ENCODE data around the gene TENM4.

The TENM4 gene

DNA sequence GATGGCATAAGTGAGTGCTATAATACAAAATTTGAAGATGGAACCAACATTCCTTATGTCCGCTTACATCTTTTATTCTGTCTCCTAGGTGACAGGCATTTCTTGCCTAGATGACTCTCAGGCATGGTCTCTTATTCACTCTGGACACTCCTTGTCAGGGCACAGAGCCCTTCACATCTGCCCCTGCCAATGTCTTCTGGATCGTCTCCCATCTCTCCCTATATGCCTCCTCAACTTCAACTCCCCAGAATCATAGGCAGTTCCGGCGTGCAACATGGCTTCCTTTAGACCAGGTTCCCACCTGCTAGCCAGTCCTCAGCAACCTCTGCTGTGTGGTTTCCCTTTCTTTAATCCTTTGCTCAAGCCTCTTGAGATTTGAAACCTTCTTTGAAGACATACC, 300.9 kb downstream of the TENM4 start:
- Histone ChIP-seq H3K27me3 (ENCODE audit: low read depth) (no peaks in the 10 kb centered on the region), H3K9me3 (no peaks in the 10 kb centered on the region), H3K4me3 (no peak overlapping the region), H3K4me1 (no peaks in the 10 kb centered on the region), H3K36me3 (replicated peaks) (no peaks in the 10 kb centered on the region)
- in situ Hi-C loops (cut with MboI; ENCODE audit: low sequenced_read_pairs), result no loop called here
- DNase-seq (ENCODE audit: low spot score in 2 of 2), result no peak

DNA sequence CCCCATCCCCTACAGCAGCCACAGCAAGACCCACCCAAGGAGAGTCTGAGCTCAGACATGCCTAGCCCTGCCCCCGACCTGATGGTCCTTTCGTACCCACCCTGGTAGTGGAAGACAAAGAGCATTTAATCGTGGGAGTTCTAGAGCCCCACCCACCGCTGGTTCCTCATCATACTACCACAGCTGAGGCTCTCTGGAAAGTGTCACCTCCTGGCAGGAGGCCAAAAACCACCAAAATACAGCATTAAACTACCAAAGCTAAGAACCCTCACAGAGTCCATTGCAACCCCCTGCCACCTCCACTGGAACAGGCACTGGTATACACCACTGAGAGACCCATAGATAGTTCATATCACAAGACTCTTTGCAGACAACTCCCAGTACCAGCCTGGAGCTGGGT, 311.1 kb downstream of the TENM4 start:
- no peaks in the 10 kb centered on the region for H3K36me3 ChIP-seq (replicated peaks)
- no peaks in the 10 kb centered on the region for H3K4me1 ChIP-seq
- no peak overlapping the region for H3K4me3 ChIP-seq
- DNase-seq (ENCODE audit: low spot score in 2 of 2), result no peak
- no peaks in the 10 kb centered on the region; the same call in 1 of the 2 replicates for H3K9me3 ChIP-seq
- H3K27me3 ChIP-seq (ENCODE audit: low read depth), result no peaks in the 10 kb centered on the region
- in situ Hi-C loops (cut with MboI; ENCODE audit: low sequenced_read_pairs), result no loop called here

DNA sequence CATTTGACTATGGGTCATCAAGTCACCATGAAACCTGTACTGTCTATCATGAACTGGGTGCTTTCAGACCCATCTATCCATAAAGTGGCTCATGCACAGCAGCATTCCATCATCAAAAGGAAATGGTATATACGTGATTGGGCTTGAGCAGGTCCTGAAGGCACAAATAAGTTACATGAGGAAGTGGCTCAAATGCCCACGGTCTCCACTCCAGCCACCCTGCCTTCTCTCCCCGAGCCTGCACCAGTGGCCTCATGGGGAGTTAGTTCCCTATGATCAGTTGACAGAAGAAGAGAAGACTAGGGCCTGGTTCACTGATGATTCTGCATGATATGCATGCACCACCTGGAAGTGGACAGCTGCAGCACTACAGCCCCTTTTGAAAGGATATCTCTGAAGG, 312.5 kb downstream of the TENM4 start:
- Histone ChIP-seq H3K9me3 (no peaks in the 10 kb centered on the region; the same call in 1 of the 2 replicates), H3K36me3 (replicated peaks) (no peaks in the 10 kb centered on the region), H3K4me3 (no peak overlapping the region), H3K4me1 (no peaks in the 10 kb centered on the region), H3K27me3 (ENCODE audit: low read depth) (no peaks in the 10 kb centered on the region)
- no peak for DNase-seq (ENCODE audit: low spot score in 2 of 2)
- in situ Hi-C loops (cut with MboI; ENCODE audit: low sequenced_read_pairs), result no loop called here

DNA sequence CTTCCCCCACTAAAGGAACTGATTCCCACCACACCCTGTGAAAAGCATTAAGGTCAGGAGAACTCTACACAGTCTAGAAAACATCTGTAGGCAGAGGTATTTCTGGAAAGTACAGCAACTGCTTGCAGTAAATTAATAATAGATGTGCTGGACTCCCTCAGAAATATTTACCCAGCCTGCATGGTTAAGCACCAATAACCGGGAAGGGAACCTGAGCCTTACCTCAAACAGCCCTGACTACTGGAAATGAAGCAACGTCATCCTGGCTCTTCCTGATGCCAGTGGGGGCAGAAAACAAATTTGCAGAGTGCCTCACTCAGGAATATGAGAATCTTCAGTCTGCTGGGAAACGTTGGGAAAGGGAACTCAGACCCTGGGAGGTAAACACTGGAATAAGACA, 318.1 kb downstream of the TENM4 start:
- in situ Hi-C loops (cut with MboI; ENCODE audit: low sequenced_read_pairs), result no loop called here

DNA sequence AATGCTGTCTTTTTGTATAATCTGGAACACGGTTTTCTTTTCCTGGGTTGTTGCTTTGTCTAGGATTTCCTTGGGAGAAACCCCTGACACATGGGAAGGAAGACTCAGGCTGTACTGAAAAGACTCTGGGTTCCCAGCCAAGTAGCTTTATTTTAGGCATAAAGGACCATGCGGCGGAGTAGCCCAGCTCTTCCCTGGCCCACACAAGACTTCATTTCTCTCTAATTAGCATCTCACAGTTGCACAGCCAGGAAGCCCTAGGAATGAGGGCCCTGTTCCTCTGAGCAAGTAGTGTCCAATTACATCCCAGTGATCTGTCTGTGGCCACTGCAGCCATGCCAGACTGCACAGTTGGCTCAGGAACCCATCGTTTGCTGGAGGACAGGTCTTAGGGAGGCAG, 319.5 kb downstream of the TENM4 start:
- no peak overlapping the region for H3K4me3 ChIP-seq
- no peaks in the 10 kb centered on the region for H3K36me3 ChIP-seq (replicated peaks)
- H3K4me1 ChIP-seq, result no peaks in the 10 kb centered on the region
- in situ Hi-C loops (cut with MboI; ENCODE audit: low sequenced_read_pairs), result no loop called here
- no peaks in the 10 kb centered on the region for H3K9me3 ChIP-seq
- no peaks in the 10 kb centered on the region for H3K27me3 ChIP-seq (ENCODE audit: low read depth)
- no peak for DNase-seq (ENCODE audit: low spot score in 2 of 2)

More for the DNA sequence above, 318.1 kb downstream of the TENM4 start:
- DNase-seq (ENCODE audit: low spot score in 2 of 2), result no peak
- H3K27me3 ChIP-seq (ENCODE audit: low read depth), result no peaks in the 10 kb centered on the region
- no peaks in the 10 kb centered on the region for H3K36me3 ChIP-seq (replicated peaks)
- H3K4me3 ChIP-seq, result no peak overlapping the region
- H3K4me1 ChIP-seq, result no peaks in the 10 kb centered on the region
- no peaks in the 10 kb centered on the region; the same call in 1 of the 2 replicates for H3K9me3 ChIP-seq

DNA sequence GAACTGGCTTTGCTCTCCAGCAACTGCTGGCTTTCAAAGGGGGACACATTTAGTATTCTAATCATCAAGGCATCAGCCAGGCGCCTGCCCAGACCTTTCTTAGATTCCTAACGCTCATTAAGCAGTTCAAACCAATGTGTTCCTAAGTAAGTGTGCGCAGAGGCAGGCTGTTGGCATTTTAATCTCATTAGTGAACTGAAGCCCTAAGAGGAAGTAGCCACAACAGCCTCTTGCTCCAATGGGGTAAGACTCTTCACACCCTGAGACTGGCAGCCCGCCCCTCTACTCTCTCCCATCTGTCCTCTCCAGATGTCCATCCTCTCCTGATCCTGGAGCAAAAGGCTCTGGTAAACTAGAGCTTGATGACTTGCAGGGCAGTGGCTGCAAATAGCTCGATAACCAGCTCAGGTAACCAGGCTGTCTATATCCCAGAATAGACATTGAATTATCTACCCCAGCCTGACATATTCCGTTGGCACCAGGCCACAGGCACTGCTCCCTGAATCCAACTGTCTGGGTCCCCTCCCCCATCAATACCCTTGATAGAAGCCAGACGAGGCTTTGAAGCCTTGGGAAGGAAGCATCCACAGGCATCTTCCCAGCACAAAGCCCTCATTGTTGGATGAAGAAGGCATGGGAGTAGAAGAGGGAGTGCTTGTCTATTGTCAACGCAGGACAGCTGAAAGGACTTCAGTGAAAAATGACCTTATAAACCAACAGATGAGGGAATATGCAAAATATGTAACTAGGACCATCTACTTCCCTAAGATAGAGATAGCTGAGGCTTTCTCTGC, 321.1 kb downstream of the TENM4 start:
- in situ Hi-C loops (cut with MboI; ENCODE audit: low sequenced_read_pairs), result no loop called here
- Histone ChIP-seq H3K27me3 (ENCODE audit: low read depth) (no peaks in the 10 kb centered on the region), H3K4me1 (no peaks in the 10 kb centered on the region), H3K4me3 (no peak overlapping the region), H3K9me3 (no peaks in the 10 kb centered on the region), H3K36me3 (replicated peaks) (no peaks in the 10 kb centered on the region)
- no peak for DNase-seq (ENCODE audit: low spot score in 2 of 2)

DNA sequence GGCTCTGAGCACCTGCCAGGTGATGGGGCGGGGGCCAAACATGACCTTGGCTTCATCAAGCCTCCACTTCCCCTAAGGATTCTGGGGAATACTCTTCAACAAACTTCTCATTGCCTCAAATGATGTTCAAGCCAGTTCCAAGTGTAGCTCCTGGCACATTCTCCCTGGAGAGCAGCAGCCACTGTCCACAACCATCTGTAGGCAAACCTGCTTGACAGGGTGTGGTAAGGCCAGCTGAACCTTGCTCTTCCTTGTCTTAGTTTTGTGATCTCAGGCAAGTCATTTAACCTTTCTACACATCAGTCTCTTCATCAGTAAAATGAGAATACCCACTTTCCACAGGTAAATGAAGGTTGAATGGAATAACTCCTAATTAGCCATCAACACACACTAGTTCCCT, 323.3 kb downstream of the TENM4 start:
- H3K9me3 ChIP-seq, result no peaks in the 10 kb centered on the region
- in situ Hi-C loops (cut with MboI; ENCODE audit: low sequenced_read_pairs), result no loop called here
- no peaks in the 10 kb centered on the region for H3K4me1 ChIP-seq
- no peaks in the 10 kb centered on the region for H3K27me3 ChIP-seq (ENCODE audit: low read depth)
- H3K4me3 ChIP-seq, result no peak overlapping the region
- DNase-seq (ENCODE audit: low spot score in 2 of 2), result no peak
- no peaks in the 10 kb centered on the region for H3K36me3 ChIP-seq (replicated peaks)

DNA sequence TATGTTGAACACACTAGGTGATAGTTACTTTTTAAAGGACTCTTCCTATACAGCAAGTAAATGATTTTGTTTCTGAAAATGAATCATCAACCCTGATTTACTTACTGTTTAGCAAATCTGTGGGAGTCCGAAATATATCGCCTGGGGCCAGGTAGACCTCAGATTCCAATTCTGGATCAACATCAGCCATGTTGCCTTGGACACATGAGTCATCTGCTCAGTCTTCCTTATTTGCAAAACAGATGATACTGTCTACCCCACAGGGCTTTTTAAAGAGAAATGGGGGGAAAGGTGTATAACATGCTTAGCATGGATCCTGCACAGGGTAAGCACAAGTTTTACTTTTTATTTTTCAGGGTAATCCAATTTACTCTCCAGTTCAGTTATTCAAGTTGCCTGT, 324.2 kb downstream of the TENM4 start:
- H3K27me3 ChIP-seq (ENCODE audit: low read depth), result no peaks in the 10 kb centered on the region
- H3K36me3 ChIP-seq (replicated peaks), result no peaks in the 10 kb centered on the region
- no peaks in the 10 kb centered on the region for H3K9me3 ChIP-seq
- H3K4me3 ChIP-seq, result no peak overlapping the region
- H3K4me1 ChIP-seq, result no peaks in the 10 kb centered on the region
- in situ Hi-C loops (cut with MboI; ENCODE audit: low sequenced_read_pairs), result no loop called here
- DNase-seq (ENCODE audit: low spot score in 2 of 2), result no peak

DNA sequence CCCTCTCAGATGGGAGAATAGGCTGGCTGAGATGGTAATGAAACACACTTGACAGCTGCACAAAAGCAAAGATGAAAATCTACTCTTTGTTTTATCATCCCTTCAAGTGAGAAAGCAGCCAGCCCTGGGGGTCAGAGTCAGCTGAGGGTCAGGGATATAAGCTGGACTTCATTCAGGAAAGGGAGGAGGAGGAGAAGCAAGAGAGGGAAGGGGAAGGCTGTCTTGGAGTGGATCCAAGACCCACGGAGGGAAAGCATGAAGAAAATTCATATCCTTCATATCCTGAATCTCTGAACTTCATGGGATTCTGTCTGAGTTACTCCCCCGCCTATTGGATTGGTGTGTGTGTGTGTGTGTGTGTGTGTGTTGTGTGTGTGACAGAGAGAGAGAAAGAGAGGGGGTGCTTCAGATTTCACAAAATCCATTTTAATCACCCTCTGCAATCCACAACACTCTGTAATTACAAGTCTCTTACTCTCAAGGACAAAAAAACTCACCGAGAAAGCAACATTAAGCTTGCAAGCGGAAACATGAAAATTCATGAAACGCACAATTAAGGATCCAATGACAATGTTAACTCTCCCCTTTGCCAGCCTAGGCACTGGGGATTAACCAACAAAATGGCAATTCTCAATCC, 327.7 kb downstream of the TENM4 start:
- Histone ChIP-seq H3K4me3 (no peak overlapping the region), H3K36me3 (replicated peaks) (no peaks in the 10 kb centered on the region), H3K27me3 (ENCODE audit: low read depth) (no peaks in the 10 kb centered on the region), H3K9me3 (no peaks in the 10 kb centered on the region), H3K4me1 (no peaks in the 10 kb centered on the region)
- in situ Hi-C loops (cut with MboI; ENCODE audit: low sequenced_read_pairs), result no loop called here
- no peak for DNase-seq (ENCODE audit: low spot score in 2 of 2)

DNA sequence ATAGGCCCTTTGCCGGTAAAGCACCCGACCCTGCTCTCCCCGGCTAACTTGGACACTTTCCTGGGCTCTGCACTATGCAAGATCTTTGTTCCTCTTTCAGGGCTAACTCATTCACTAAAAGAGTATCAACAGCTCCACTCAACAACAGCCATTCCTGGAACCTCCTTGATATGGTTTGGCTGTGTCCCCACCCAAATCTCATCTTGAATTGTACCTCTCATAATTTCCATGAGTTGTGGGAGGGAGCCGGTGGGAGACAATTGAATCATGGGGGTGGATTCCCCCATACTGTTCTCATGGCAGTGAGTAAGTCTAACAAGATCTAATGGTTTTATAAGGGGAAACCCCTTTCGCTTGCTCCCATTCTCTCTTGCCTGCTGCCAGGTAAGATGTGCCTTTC, 330.0 kb downstream of the TENM4 start:
- Histone ChIP-seq H3K27me3 (ENCODE audit: low read depth) (no peaks in the 10 kb centered on the region), H3K9me3 (no peaks in the 10 kb centered on the region), H3K36me3 (replicated peaks) (no peaks in the 10 kb centered on the region), H3K4me3 (no peak overlapping the region), H3K4me1 (no peaks in the 10 kb centered on the region)
- DNase-seq (ENCODE audit: low spot score in 2 of 2), result no peak
- in situ Hi-C loops (cut with MboI; ENCODE audit: low sequenced_read_pairs), result no loop called here

DNA sequence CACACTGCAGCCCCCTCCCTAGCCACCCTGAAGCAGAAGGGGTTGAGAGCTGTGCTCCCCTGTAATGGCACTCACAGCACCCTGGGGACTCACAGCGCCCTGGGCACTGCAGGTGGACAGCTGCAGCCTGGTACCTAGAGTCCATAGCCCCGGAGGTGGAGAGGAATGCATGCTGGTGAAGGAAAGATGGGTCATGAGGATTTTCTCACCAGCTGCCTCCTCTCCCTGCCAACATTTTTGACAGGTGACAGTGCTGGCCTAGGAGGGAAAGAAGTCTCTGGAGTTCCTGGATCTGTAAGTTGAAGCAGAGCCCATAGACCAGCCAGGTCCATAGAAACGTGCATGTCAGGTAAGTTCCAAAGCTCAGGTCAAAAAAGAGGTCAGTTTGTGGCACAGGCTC, 330.5 kb downstream of the TENM4 start:
- Histone ChIP-seq H3K27me3 (ENCODE audit: low read depth) (no peaks in the 10 kb centered on the region), H3K36me3 (replicated peaks) (no peaks in the 10 kb centered on the region), H3K4me1 (no peaks in the 10 kb centered on the region), H3K4me3 (no peak overlapping the region), H3K9me3 (no peaks in the 10 kb centered on the region)
- DNase-seq (ENCODE audit: low spot score in 2 of 2), result no peak
- in situ Hi-C loops (cut with MboI; ENCODE audit: low sequenced_read_pairs), result no loop called here

DNA sequence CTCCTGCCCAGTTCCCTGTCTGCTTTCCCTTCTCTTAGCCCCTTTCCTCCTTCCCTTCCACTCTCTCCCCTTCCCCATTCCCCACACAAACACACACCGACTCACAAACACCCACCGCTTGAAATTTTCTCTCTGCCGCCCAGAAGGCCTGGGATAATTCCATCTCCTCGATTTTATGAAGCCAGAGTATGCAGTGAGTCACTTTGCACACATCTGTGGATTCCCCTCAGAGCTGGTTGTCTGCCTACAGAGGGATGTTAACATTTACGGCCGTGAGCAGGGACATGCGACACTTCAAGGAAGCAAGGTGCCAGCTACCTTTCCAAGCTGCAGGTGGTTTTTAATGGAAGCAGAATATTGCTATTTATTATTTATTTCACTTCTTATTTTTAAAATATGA, 332.0 kb downstream of the TENM4 start:
- Histone ChIP-seq H3K27me3 (ENCODE audit: low read depth) (no peaks in the 10 kb centered on the region), H3K4me1 (no peaks in the 10 kb centered on the region), H3K4me3 (no peak overlapping the region), H3K9me3 (no peaks in the 10 kb centered on the region), H3K36me3 (replicated peaks) (no peaks in the 10 kb centered on the region)
- DNase-seq (ENCODE audit: low spot score in 2 of 2), result no peak
- in situ Hi-C loops (cut with MboI; ENCODE audit: low sequenced_read_pairs), result no loop called here

DNA sequence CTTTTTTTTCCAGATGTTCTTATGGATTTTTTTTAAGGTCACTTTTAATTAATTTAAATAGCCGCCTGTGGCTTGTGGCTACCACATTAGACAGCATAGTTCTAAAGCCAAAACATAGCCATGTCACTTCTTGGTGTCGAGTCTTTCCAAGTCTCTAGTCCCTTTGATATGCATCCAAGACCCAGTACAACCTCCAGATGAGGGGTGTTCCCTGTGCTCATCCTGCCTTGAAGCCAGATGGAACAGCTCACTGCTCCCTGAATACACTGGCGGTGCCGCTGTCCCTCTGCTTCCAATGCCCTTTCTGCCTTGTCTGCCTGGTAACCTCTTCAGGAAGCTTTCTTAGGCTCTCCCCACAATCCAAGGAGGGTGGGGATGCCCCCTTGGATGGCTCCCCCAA, 338.0 kb downstream of the TENM4 start:
- Histone ChIP-seq H3K9me3 (no peaks in the 10 kb centered on the region), H3K27me3 (ENCODE audit: low read depth) (no peaks in the 10 kb centered on the region), H3K4me3 (no peak overlapping the region), H3K36me3 (replicated peaks) (no peaks in the 10 kb centered on the region), H3K4me1 (no peaks in the 10 kb centered on the region)
- no peak for DNase-seq (ENCODE audit: low spot score in 2 of 2)
- in situ Hi-C loops (cut with MboI; ENCODE audit: low sequenced_read_pairs), result no loop called here

DNA sequence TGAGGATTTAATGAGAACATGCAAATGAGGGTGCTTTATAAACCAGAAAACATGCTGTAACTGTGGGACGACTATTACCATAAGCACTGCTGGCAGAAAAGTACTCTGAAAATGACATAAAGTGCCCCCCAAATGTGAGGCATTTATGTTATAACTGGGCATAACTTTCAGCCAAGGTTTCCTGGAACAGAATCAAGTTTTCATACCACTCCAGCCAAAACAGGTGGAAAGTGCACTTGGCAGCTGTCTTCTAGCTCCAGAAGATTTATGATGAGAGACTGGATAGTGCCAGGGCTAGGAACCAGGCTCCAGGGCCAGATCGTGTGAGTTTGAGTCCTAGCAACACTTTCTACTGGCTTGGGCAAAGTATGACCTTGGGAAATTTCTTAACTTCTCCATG, 339.2 kb downstream of the TENM4 start:
- in situ Hi-C loops (cut with MboI; ENCODE audit: low sequenced_read_pairs), result no loop called here
- H3K4me3 ChIP-seq, result no peak overlapping the region
- DNase-seq (ENCODE audit: low spot score in 2 of 2), result no peak

More for the DNA sequence above, 339.2 kb downstream of the TENM4 start:
- no peaks in the 10 kb centered on the region for H3K36me3 ChIP-seq (replicated peaks)
- no peaks in the 10 kb centered on the region for H3K4me1 ChIP-seq
- H3K27me3 ChIP-seq (ENCODE audit: low read depth), result no peaks in the 10 kb centered on the region
- H3K9me3 ChIP-seq, result no peaks in the 10 kb centered on the region

All from HAP-1 (cell line).